GM12878 (cell line): ENCODE measurements around the gene ABCG1. TPM values are rescaled to one million over a fixed set of nuclear protein-coding genes. Genes with fewer than 3 reads are reported as not detected.

Source experiments
- ATAC-seq: fragments of 200-7000 bp; cut with Tn5 transposase; 3 replicates; pipeline ENCODE4 v1.9.1; 2020; ENCODE audit warnings: mild to moderate bottlenecking, moderate library complexity
- BruUV-seq: library from RNA; stranded (reverse); fragments of 400-500 nt; replicated peaks from 2 replicates; lab custom pipeline; 2021; lab: Mats Ljungman, UMichigan
- CTCF ChIA-PET: fragments of 300-600 bp; sonication (Branson Sonifier 250); formaldehyde crosslinking; extraction: SDS; loops from one replicate; lab custom pipeline; 2021; ENCODE audit warnings: inconsistent platforms; lab: Yijun Ruan, JAX
- POLR2A ChIA-PET: fragments of 350-600 bp; formaldehyde crosslinking; extraction: SDS; loops from one replicate; lab custom pipeline; 2021; ENCODE audit warnings: inconsistent platforms; lab: Charles Lee
- RAD21 ChIA-PET: fragments of 300-600 bp; sonication (Branson Sonifier 250); formaldehyde crosslinking; loops from one replicate; lab custom pipeline; 2023; ENCODE audit warnings: antibody characterized with exemption; ENCODE audit not compliant: unreplicated experiment; lab: Charles Lee
- SMC1A ChIA-PET: fragments of 300-600 bp; sonication (Branson Sonifier 250); formaldehyde crosslinking; loops from one replicate; lab custom pipeline; 2023; ENCODE audit not compliant: unreplicated experiment, uncharacterized antibody; lab: Charles Lee
- DNase-seq: peaks from one replicate; pipeline ENCODE4 v3.0.0-alpha.2; 2011; ENCODE audit warnings: low read depth, low spot score
- FAIRE-seq: peaks from 3 replicates; lab custom pipeline; 2011; peaks lifted over from hg19 to GRCh38; lab: Jason Lieb, UNC
- H2AFZ ChIP-seq: 2 replicates; pipeline ENCODE4 v1.6.0; 2011; ENCODE audit warnings: low read depth, low read length, control low read depth; ENCODE audit not compliant: control insufficient read depth
- H3K27ac ChIP-seq: 2 replicates; pipeline ENCODE4 v1.5.1; 2011; ENCODE audit warnings: control low read depth; ENCODE audit not compliant: control insufficient read depth, insufficient read depth
- H3K27me3 ChIP-seq, 2 experiments: replicated peaks in 1 of 2; 2 replicates each; pipeline versions ENCODE4 v1.6.0 to v1.6.1; 2011; ENCODE audit warnings: low read length in 1 of 2; ENCODE audit not compliant: control insufficient read depth in 2 of 2, insufficient read depth in 2 of 2
- H3K36me3 ChIP-seq, 2 experiments: 2 replicates each; pipeline ENCODE4 v1.5.1; 2011; ENCODE audit warnings: low read length in 1 of 2; ENCODE audit not compliant: control insufficient read depth in 2 of 2, insufficient read depth in 2 of 2
- H3K4me1 ChIP-seq: 2 replicates; pipeline ENCODE4 v1.6.1; 2011; ENCODE audit warnings: mild to moderate bottlenecking, low read length, moderate library complexity, mixed read lengths; ENCODE audit not compliant: control insufficient read depth, insufficient read depth
- H3K4me2 ChIP-seq: 2 replicates; pipeline ENCODE4 v1.6.0; 2011; ENCODE audit warnings: control low read depth; ENCODE audit not compliant: control insufficient read depth, insufficient read depth
- H3K4me3 ChIP-seq: fragments of 200-600 bp; sonication (generic); 2 replicates; pipeline ENCODE4 v1.5.1; 2016
- H3K79me2 ChIP-seq: 2 replicates; pipeline ENCODE4 v1.6.0; 2011; ENCODE audit warnings: low read length; ENCODE audit not compliant: control insufficient read depth, insufficient read depth
- H3K9ac ChIP-seq: 2 replicates; pipeline ENCODE4 v1.8.0; 2011; ENCODE audit warnings: low read length, control low read depth, mixed read lengths; ENCODE audit not compliant: control insufficient read depth, insufficient read depth
- H3K9me3 ChIP-seq: replicated peaks from 3 replicates; pipeline ENCODE4 v1.5.1; 2011; ENCODE audit warnings: mild to moderate bottlenecking, low read length; ENCODE audit not compliant: control insufficient read depth, insufficient read depth
- H4K20me1 ChIP-seq: 2 replicates; pipeline ENCODE4 v1.6.0; 2011; ENCODE audit not compliant: control insufficient read depth, insufficient read depth
- BCL11A ChIP-seq: IDR thresholded peaks from 2 replicates; pipeline ENCODE4 v1.6.1; 2011; ENCODE audit warnings: low read depth, low read length
- CREB1 ChIP-seq: IDR thresholded peaks from 2 replicates; pipeline ENCODE4 v1.6.1; 2012; ENCODE audit warnings: low read depth, mild to moderate bottlenecking, inconsistent platforms
- FOS ChIP-seq: IDR thresholded peaks from 3 replicates; pipeline ENCODE4 v1.6.1; 2011; ENCODE audit warnings: borderline replicate concordance; ENCODE audit not compliant: insufficient read length; ENCODE audit errors: extremely low read depth
- HCFC1 ChIP-seq: fragments of 150-350 bp; IDR thresholded peaks from 2 replicates; pipeline ENCODE4 v1.6.1; 2014; ENCODE audit warnings: low read length
- KDM1A ChIP-seq: fragments of 200-600 bp; sonication (generic); IDR thresholded peaks from 2 replicates; pipeline ENCODE4 v1.6.1; 2016; ENCODE audit warnings: borderline replicate concordance
- KLF5 ChIP-seq: fragments of 450-650 bp; IDR thresholded peaks from 2 replicates; pipeline ENCODE4 v1.6.1; 2014; ENCODE audit warnings: mild to moderate bottlenecking; ENCODE audit not compliant: partially characterized antibody
- MTA3 ChIP-seq: IDR thresholded peaks from 2 replicates; pipeline ENCODE4 v1.6.1; 2012; ENCODE audit warnings: low read length, inconsistent platforms, borderline replicate concordance
- MXI1 ChIP-seq: fragments of 150-350 bp; IDR thresholded peaks from 2 replicates; pipeline ENCODE4 v1.6.1; 2011; ENCODE audit warnings: low read depth, mild to moderate bottlenecking, inconsistent platforms, low read length, improper control_type of control experiment
- NBN ChIP-seq: fragments of 450-650 bp; IDR thresholded peaks from 2 replicates; pipeline ENCODE4 v1.6.1; 2016
- ZBTB33 ChIP-seq: fragments of 450-650 bp; IDR thresholded peaks from 2 replicates; pipeline ENCODE4 v1.6.1; 2017; ENCODE audit warnings: mild to moderate bottlenecking
- WGBS: methylation state at CpG from one replicate; pipeline ENCODE4 v1.1.6; 2016; ENCODE audit warnings: low lambda C conversion rate; ENCODE audit not compliant: insufficient replicate concordance, insufficient coverage; ENCODE audit errors: missing lambda C conversion rate; 5-methylcytosine and 5-hydroxymethylcytosine counted together
- in situ Hi-C: fragments of 300-500 bp; cut with MboI; formaldehyde crosslinking; loops from 9 replicates; pipeline ENCODE4 v1.14.3; 2018; ENCODE audit warnings: mixed read lengths
- intact Hi-C: fragments of 100-400 bp; cut with micrococcal nuclease; formaldehyde crosslinking; loops from one replicate; pipeline ENCODE4 v1.14.2; 2022; ENCODE audit not compliant: unreplicated experiment
- polyA plus RNA-seq, 11 experiments: library from polyadenylated mRNA; depleted of rRNA in 4 of 11; unstranded in 6 of 11; stranded (reverse) in 5 of 11; fragments of >200 nt; fragmentation: Nextera tagmentation in 4 of 11; fragmentation: Illumina TruSeq in 1 of 11; extraction: Ambion mirVana in 4 of 11; extraction: Trizol in 1 of 11; gene quantifications; 1 replicate in 1 of 11; 2 replicates in 10 of 11; pipeline versions ENCODE4 v1.2.1 to v1.2.3, GENCODE V29; 2011 to 2016; ENCODE audit warnings: inconsistent platforms in 2 of 11, missing spikeins in 2 of 11, low read depth in 1 of 11
- total RNA-seq, 4 experiments: library from RNA; depleted of rRNA in 3 of 4; stranded (reverse); fragments of >200 nt in 3 of 4; fragmentation: Illumina TruSeq in 1 of 4; extraction: Trizol in 1 of 4; gene quantifications; 2 replicates each; pipeline versions ENCODE4 v1.2.1 to v1.2.3, GENCODE V29; 2013 to 2021

ABCG1 gene
- total and polyA plus RNA-seq, 10 of the 15 experiments (the other 5 are each of a cell fraction or from before 2014, with no cell fraction given), result 0.59 to 19.3 (median 5.7) TPM

DNA sequence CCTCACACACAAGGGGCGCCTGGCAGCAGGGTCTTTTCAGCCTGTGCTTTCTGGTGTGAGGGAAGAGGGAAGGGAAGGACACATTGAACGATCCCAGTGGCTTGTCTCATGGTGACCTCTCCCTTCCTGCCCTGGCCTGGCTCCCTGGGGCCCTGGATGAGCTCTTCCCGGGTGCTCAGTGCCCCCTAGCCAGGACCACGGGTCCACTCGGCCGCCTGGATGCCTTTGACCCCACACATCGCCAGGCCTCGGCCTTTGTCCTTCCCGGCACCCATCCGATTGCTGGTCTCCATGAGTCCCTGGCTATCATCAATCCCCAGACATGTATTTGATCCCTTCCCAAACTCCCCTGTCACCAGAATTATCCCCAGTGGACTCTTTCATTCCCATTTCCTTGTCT lies 102.3 kb downstream of the ABCG1 start:
- intact Hi-C loops, result no loop called here

DNA sequence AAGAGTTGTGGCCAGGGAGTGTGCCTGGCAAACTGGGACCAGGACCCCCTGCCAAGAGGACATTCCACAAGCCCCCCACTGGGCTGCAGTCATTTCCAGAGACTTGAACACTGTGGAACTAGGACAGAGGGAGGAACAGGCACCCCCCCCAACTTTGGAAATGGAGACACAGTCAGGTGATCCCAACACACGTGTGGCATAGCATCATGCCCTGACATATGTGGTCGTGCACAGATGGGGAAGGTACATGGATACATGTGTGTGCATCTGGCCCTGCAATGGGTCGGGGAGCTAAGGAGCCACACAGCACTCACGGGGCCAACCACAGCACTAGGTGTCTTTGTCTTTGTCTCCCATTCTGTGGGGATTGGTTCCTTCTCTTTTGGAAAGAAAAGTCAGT lies 102.9 kb downstream of the ABCG1 start:
- ATAC-seq (no peak), FAIRE-seq (no peak), DNase-seq (no peak)
- no peak for TF ChIP-seq MTA3
- TF ChIP-seq ZBTB33, result no peak
- in situ Hi-C loops, result no loop called here
- CTCF ChIA-PET, result interaction anchor here (2.1 kb wide), 1 partner anchor 12 kb away, joined by 6 read pairs; no protein-coding TSS in a partner anchor
- POLR2A ChIA-PET, result no interaction called here
- H3K9me3 ChIP-seq, result no peaks in the 10 kb centered on the region; the same call in 2 of the 3 replicates
- no peaks in the 10 kb centered on the region for H3K79me2 ChIP-seq
- RAD21 ChIA-PET, result no interaction called here
- no peaks in the 10 kb centered on the region for H3K27me3 ChIP-seq
- no peaks in the 10 kb centered on the region for H3K36me3 ChIP-seq
- no peak overlapping the region for H3K4me3 ChIP-seq
- intact Hi-C loops, result no loop called here
- no peak overlapping the region for H3K4me2 ChIP-seq
- no peak overlapping the region for H2AFZ ChIP-seq
- H3K27ac ChIP-seq, result no peak overlapping the region
- no TSS peak for BruUV-seq
- peaks cover 3% of the 10 kb centered on the region for H3K4me1 ChIP-seq
- 16% methylated on average over 4 of the region's 4 CpGs for WGBS
- SMC1A ChIA-PET, result no interaction called here
- H3K9ac ChIP-seq, result no peak overlapping the region
- no peaks in the 10 kb centered on the region for H4K20me1 ChIP-seq

More for the DNA sequence above, 102.3 kb downstream of the ABCG1 start:
- BruUV-seq, result no TSS peak
- H3K4me1 ChIP-seq, result peaks cover 3% of the 10 kb centered on the region
- FAIRE-seq (no peak), DNase-seq (no peak)
- no peak overlapping the region for H3K9ac ChIP-seq
- in situ Hi-C loops, result no loop called here
- H3K27me3 ChIP-seq, result no peaks in the 10 kb centered on the region
- H2AFZ ChIP-seq, result no peak overlapping the region
- no peaks in the 10 kb centered on the region for H3K36me3 ChIP-seq
- POLR2A ChIA-PET, result no interaction called here
- no peak overlapping the region for H3K27ac ChIP-seq
- no peak overlapping the region for H3K4me3 ChIP-seq
- no peaks in the 10 kb centered on the region for H3K79me2 ChIP-seq
- TF ChIP-seq KDM1A (no peak), CREB1 (no peak), KLF5 (no peak), HCFC1 (no peak), NBN (no peak), BCL11A (no peak), FOS (no peak), MXI1 (no peak)
- TF ChIP-seq, all 136 proteins: peak for 0
- H3K9me3 ChIP-seq, result no peaks in the 10 kb centered on the region; the same call in 2 of the 3 replicates
- ChIA-PET CTCF (interaction anchor here (0.5 to 1.7 kb wide), 2 partner anchors 11 to 15 kb away, joined by 3 to 4 read pairs; no protein-coding TSS in a partner anchor), RAD21 (no interaction called here), SMC1A (no interaction called here)
- H4K20me1 ChIP-seq, result no peaks in the 10 kb centered on the region
- no peak overlapping the region for H3K4me2 ChIP-seq
- 41% methylated on average over 9 of the region's 10 CpGs for WGBS
- no peak for ATAC-seq
